ENCODE data around the gene TNFRSF8.
"Not testable (repeated sequence)": the region's sequence is repeated elsewhere in the genome, so short reads cannot be mapped to it uniquely, and the experiment has no call there.

The TNFRSF8 gene

DNA sequence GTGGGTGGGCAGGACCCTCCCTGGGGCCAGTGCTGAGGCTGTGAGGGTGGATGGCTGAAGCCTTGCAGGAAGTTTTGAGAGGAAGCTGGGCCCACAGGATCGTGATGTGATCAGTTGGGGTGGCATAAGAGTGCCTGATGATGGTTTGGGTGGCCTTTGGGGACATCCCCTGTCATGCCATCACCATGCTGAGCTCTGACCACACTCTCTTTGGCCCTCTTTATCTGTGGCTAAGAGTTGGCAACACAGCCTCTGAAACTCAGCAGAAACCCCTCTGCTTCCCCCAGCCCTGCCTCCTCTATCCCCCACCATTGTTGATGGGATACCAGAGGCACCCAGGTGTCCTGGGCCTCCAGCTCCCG lies 24.0 kb upstream of the TNFRSF8 start:
- no peak for DNase-seq

DNA sequence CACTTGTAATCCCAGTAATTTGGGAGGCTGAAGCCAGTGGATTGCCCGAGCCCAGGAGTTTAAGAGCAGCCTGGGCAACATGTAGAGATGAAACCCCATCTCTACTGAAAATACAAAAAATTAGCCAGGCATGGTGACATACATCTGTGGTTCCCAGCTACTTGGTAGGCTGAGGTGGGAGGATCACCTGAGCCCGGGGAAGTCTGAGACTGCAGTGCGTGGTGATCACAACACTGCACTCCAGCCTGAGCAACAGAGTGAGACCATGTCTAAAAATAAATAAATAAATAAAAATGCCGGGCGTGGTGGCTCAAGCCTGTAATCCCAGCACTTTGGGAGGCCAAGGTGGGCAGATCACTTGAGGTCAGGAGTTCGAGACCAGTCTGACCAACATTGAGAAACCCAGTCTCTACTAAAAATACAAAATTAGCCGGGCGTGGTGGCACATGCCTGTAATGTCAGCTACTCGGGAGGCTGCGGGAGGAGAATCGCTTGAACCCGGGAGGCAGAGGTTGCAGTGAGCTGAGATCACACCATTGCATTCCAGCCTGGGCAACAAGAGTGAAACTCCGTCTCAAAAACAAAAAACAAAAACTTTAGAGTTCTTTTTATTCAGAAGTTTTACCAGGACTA lies 23.2 kb upstream of the TNFRSF8 start:
- not testable (repeated sequence) for DNase-seq

DNA sequence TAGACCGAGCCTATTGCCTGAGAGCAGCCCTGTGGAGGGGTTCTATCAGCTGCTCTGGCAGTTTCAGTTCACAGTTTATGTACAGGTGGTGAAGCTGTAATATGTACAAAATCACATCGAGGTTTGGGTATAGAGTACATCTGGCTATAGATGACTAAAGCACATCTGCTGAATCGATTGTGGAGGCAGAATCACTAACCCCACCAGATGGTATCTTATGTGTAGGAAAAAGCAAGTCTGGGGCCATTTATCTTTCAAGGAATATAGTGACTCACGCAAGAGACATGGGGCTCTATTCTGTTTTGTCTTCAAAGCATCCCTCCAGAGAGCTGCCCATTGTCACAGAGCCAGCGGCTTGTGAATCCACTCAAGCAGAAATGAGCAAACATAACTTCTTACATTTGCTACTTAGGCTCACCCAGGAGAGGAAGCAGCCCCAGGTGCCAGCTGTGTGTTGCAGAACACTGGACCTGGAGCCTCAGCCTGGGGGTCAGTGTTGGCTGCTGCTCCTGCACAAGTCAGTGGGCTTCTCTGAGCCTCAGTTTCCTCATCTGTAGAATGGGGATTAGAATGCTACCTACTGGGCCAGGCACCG lies 22.5 kb upstream of the TNFRSF8 start:
- DNase-seq, result no peak

DNA sequence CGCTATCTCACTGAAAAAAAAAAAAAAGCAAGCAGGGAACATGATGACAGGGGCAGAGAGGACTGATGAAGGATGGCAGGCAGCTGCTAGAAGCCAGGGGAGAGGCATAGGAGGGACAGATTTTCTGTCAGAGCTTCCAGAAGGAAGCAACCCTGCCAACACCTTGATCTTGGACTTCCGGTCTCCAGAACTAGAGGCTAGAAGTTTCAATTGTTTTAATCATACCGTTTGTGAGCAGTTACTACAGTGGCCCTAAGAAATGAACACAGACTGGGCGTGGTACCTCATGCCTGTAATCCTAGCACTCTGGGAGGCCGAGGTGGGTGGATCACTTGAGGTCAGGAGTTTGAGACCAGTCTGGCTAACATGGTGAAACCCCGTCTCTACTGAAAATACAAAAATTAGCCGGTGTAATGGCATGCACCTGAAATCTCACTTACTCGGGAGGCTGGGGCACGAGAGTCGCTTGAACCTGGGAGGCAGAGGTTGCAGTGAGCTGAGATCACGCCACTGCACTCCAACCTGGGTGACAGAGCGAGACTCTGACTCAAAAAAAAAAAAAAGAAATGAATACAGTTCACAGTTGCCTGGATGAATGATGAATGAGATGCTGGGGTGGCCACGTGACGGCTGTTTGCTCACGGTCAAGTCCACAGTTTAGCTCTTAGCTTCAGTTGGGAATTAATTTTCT lies 18.8 kb upstream of the TNFRSF8 start:
- DNase-seq, result not testable (repeated sequence)

DNA sequence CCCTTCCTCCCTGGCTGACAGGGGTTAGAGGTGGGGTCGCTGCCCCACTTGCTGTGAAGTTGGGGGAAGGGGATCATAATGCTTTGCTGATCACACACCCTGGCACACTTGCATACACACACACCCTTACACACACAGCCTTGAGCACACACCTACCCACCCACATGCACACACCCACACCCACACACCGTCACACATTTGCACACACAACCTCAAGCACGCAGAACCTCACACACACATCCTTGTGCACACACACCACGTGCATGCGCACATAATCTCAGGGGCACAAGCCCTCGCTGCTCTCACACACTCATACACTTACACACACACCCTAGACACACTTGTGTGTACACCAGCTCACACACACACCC lies 16.4 kb upstream of the TNFRSF8 start:
- DNase-seq, result no peak

DNA sequence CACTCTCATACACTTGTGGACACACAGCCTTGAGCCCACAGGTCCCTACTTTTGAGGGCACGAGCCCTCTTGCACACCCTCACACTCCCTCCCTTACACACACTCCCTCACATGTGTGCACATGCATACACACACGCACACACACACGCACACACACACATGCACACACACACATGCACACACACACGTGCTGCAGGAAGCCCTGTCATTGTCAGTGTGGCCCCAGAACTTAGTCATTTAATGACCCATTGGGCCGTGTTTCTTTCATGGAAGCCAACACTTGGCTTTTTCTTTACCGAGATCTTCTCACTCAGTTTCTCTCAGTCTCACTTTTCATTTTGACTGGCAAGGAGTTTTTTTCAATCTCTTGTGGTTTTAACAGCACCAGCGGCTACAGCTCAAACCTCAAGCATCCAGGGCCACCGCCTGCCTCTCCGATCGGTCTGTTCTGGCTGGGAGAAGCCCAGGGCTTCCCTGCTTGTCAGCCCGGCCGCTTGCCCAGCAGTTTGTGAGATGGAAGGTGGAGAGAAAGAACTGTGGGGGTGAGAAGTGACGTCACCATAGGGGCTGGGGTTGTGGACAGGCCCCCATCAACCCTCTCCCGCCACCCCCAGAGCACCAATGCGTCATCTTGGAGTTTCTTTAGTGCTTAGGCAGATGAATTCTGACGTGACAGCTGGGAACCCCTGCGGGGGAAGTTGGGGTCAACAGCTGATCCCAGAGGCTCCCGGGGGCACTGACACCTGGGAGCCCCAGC lies 15.8 kb upstream of the TNFRSF8 start:
- DNase-seq, result no peak

DNA sequence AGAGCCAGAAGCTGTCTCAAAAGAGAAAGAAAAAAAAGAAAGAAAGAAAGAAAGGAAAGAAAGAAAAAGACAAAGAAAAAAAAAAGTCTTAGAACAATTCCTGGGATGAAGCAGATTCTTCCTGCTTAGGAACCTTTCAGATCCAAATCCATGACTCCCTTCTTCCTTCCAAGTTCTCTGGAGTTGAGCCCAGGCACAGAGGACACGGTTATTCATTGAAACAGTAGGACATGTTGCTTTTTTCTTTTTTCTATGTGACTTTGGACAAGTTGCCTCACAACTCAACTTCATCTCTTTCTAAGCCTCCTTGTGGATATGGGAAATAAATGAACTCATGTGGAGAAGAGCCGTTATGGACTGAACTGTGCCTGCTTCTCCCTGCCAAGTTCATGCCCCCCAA lies 14.7 kb upstream of the TNFRSF8 start:
- no peak for DNase-seq

DNA sequence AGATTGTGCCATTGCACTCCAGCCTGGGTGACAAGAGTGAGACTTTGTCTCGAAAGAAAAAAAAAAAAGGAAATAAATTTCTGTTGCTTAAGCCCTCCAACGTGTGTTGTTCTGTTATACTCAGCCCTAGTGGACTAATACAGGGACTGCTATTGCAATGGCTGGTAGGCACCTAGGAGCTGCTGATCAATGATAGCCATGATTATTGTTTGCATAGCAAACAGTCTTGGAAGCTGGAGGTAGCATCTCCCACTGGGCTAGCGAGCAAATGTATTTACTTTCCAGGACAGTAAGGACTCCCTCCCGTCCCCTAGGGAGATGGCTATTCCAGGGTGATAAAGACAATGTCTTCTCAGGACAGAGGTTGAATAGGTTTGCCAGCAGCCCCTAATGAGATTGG lies 13.5 kb upstream of the TNFRSF8 start:
- DNase-seq, result no peak

DNA sequence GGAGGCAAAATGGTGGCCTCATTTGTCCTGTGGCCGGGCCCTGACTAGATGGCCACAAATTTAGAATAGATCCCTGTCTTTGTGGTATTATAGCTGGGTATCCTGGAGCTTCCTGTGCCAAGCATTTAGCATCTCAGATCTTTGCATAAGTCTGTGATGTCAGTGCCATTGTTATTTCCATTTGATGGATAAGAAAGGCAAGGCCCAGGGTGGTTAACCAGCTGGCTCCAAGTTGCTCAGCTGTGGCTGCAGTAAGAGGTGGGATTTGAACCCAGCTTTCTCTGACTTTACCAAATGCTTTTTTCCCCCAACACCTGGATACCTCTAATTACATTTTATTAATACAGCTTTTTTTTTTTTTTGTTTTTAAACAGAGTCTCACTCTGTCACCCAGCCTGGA lies 11.7 kb upstream of the TNFRSF8 start:
- DNase-seq, result no peak

DNA sequence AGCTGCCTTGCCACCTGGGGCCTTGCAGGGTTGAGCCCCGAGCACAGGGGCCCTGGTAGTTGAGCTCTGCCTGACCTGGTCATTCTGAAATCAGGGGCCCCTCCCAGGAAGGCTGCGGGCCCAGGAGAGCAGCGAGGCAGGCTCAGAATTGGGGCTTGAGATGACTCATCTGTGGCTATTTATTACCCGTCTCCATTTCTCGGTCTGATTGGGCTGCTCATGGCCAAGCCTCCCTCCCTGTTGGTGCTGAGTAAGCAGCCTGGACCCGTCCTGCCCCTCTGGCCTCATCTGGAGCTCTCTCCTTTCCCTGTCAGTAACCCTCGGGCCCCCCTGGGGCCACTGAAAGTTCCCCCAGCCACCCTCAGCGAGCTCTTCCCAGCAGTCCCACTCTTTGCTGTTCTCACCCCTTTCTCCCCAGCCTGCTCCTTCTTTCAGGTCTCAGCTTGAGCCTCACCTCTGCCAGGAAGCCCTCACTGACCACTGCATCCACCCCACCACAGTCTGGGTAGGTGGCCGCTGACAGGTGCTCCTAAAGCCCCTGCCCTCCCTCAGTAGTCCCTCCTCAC lies 11.0 kb upstream of the TNFRSF8 start:
- DNase-seq, result no peak

DNA sequence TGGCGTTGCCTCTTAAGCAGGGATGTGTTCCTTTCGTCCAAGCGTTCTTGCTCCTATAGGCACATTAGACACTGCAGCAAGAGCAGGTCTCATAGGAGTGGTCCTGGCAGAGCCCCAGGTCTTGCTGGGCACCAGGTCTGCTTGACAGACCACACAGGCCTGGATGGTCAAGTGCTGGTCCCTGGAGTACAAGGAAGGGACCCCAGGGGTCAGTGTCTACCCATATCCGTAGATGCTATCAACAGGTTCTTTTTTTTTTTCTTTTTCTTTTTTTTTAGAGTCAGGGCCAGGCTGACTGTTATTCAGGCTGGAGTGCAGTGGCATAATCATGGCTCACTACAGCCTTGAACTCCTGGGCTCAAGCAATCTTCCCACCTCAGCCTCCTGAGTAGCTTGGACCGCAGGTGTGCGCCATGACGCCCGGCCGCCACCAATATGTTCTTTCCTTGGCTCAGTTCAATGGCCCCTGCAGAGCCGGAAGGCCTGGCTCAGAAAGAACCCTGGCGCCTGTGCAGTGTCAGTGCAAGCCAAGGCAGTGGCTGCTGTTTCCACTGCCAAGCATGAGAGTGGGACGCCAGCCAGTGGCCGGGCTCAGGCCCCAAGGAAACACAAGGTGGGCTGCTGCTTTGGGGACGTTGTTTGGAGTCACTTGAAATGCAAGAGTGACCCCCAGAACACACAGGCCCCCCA lies 10.0 kb upstream of the TNFRSF8 start:
- DNase-seq, result peak in 1 of 2 experiments; percentile 44

DNA sequence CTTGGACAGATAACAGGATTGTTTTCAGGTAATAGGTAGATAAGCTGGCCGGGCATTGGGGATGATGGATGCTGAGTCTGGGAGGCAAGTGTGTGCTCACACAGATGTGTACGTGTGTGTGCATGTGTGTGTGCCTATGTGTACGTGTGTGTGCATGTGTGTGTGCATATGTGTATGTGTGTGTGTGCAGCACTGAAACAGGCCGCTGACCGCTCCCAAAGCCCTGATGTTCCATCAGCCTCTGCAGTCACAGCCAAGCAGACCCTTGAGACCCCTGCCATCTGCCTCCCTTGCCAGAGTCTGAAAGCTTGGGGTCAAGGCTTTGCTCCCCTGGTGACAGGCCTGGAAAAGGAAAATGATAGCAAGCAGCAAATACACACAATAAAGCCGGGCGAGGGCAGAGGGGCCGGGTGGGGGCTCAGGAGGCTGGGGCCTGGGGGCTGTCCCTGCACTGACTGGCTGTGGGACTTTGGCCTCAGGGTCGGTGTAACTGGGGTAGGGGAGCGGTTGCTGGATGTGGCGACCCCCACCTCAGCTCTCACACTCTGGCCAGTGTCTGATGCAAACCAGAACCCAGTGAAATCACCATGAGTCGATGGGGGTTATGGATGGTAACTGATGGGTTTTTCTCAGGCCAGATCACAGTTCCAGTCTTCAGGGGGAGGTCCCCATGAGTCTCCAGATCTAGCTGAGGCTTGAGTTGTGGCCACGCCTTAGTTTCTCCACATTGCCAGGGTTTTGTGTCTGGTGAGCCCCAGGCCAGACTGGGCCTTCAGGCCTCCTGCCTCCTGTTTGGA lies 9.2 kb upstream of the TNFRSF8 start:
- DNase-seq, result no peak

DNA sequence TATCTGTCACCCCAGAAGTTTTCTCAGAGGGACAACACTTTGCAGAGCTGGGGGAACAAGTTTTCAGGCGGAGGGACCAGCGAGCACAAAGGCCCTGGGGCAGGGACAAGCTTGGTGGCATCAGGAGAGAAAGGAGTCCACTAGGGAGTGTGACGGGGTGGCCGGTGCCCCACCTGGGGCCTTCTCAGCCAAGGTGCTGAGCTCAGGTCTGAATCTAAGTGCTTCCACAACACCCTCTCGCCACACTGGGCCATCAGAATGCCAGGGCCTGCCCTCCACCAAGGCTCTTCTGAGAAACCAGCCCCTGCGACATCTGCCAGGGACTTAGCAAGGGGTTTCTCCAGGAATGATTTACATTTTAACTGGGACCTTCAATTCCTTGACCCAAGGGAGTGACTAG lies 7.8 kb upstream of the TNFRSF8 start:
- DNase-seq, result no peak

DNA sequence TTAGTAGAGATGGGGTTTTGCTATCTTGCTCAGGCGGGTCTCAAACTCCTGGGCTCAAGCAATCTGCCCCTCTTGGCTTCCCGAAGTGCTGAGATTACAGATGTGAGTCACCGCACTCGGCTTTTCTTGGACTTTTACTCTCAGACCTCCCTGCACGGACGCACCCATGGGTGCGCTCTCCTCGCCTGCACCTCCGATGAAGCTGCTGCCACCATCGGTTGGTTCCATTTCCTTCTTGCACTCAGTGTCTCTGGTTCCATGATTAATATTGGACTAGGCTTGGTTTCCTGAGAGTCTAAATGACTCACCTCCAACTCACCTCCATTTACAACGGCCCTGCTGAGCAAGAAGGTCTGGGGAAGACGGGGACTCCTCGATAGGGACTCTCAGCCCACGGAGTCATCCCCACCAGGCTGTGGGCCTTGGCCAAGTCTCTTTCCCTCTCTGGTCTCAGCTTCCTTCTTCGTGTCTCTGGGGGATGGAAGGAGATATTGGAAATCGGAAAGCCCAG lies 6.7 kb upstream of the TNFRSF8 start:
- no peak for DNase-seq

DNA sequence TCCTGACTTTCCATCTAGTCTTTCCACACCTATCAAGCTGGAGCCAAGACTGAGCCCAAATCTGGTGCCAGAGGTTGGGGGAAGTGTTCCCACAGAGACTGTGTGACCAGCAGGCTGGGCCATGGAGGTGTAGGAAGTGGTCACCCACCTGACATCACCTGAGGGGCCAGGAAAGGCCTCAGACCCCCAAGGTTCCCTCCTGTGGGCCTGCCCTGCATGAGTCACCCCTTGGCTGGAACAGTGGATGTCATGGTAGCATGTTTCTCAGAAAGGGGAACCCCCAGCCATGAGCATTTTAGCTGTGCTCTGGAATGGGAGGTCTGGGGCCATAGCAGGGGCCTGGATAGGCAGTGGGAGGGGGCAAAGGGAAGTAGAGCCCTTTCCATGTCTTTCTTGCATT lies 5.7 kb upstream of the TNFRSF8 start:
- no peak for DNase-seq

DNA sequence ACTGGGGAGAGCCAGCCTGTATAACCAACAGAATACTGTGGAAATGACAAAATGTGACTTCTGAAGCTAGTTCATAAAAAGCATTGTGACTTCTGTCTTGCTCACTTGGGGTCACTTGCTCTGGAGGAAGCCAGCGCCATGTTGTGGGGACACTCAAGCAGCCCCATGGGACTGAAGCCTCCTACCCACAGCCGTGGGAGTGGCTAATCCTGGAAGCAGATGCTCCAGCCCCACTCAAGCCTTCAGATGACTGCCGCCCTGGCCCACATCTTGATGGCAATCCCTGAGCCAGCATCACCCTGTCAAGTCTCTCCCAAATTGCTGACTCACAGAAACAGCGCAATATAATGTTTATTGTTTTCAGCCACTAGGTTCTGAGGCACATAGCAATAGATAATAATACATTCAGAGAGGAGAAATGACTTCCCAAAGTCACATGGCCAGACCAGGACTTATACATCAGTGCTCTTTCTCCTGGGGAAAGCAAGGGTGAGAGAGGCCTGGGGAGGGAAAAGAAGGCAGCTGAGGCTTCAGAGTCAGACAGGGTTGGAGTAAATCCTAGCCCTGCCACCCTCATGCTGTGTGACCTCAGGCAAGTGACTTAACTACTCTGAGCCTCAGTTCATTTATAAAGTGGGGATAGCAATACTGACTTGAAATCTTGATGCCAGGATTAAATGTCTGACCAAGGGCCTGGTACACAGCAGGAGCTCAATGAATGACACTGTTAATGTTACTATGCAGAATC lies 5.0 kb upstream of the TNFRSF8 start:
- DNase-seq, result no peak

DNA sequence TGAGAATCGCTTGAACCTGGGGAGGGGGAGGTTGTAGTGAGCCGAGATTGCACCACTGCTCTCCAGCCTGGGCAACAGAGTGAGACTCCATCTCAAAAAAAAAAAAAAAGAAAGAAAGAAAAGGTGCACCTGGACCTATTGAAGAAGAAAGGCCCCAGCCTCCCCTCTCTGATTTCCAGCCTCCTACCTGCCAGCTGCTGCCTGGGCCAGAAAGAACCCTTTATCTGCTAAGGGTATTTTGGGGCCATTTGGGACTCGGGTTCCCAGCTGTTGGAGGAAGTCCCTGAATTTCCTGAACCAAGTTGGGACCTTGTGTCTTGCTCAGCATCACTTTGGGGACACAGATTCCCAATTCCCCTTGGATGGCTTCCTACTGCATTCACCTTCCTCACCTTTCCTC lies 3.9 kb upstream of the TNFRSF8 start:
- no peak for DNase-seq

DNA sequence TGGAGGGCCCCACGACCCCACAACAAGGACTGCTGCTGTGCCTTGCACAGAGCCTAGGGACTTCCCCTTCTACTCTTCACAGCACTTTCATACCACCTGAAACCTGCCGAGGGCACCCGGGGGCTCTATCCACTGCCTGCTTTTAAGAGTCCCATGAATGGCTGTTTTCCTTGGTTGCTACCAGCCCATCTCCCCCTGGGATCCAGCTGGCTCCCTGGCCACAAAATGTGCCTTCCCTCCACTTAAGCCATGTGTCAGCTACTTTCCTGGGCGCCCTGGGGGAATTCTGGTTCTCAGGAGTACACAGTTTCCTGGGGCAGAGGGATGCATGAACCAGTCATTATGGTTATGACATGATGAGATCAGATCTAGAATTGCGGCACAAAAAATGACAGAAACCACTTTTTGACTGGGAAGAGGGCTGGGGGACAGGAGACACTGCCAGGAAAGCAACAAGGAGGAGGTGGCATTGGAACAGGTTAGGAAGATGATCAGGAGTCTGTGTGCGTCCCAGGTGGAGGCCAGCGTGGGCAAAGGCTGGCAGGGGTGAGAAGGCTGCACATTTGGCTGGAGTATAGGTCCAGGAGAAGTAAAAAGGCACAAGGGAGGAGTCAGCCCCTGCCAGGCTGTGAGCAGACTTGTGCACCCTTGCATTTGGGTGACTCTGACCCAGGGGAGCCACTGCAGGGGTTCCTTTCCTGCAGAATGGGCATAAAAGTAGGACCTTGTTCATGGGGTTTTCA lies 3.2 kb upstream of the TNFRSF8 start:
- DNase-seq, result no peak

DNA sequence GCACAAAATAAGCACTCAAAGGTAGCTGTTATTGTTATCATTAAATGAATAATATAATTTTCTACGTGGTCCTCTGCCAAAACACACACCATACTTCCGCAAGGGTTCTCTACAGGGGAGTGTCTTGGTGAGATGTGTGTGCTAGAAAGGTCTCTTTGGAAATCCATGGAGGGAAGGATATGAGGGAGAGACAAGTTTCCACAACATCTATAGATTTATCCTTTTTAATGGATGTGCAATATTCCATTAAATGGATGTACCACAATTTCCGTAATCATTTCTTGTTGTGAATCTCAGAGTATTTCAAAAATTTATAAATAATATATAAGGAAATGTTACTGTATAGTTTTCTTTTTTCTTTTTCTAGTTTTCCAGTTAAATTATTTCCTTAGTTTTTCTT lies 2.6 kb upstream of the TNFRSF8 start:
- DNase-seq, result no peak

Measured in cerebellar nuclear complex (tissue), 1 donor.